ENCODE data around the gene LTBR.
A peak's percentile ranks its signal among the peaks of the same experiment; 100 is the strongest.

The LTBR gene

GRCh38 chr12:6354495-6355393 lies 29.2 kb upstream of the LTBR start:
- TF ChIP-seq CTCF (IDR thresholded peaks at IDR 0.05; ENCODE audit: low read depth, low read length) (no peak), MYC (IDR thresholded peaks at IDR 0.05; ENCODE audit: low read depth, low read length) (no peak), MAX (IDR thresholded peaks at IDR 0.05; ENCODE audit: low read depth, low read length) (no peak), POLR2A (IDR thresholded peaks at IDR 0.05; ENCODE audit: extremely low read depth, insufficient read length) (no peak)
- no peak for DNase-seq (ENCODE audit: low read depth)
- H3K4me3 ChIP-seq (ENCODE audit: low read depth, low read length): no peak overlapping the region

- no peak for TF ChIP-seq MYC (IDR thresholded peaks at IDR 0.05; ENCODE audit: low read depth, low read length)
- TF ChIP-seq POLR2A (IDR thresholded peaks at IDR 0.05; ENCODE audit: extremely low read depth, insufficient read length): no peak
- no peak for TF ChIP-seq CTCF (IDR thresholded peaks at IDR 0.05; ENCODE audit: low read depth, low read length)
- TF ChIP-seq MAX (IDR thresholded peaks at IDR 0.05; ENCODE audit: low read depth, low read length): no peak
- DNase-seq (ENCODE audit: low read depth): no peak
- H3K4me3 ChIP-seq (ENCODE audit: low read depth, low read length): no peak overlapping the region
These were observed 28.2 kb upstream of the LTBR start for GRCh38 chr12:6355491-6356373.

- no peak for DNase-seq (ENCODE audit: low read depth)
- no peak overlapping the region for H3K4me3 ChIP-seq (ENCODE audit: low read depth, low read length)
- TF ChIP-seq MYC (IDR thresholded peaks at IDR 0.05; ENCODE audit: low read depth, low read length) (no peak), POLR2A (IDR thresholded peaks at IDR 0.05; ENCODE audit: extremely low read depth, insufficient read length) (no peak), CTCF (IDR thresholded peaks at IDR 0.05; ENCODE audit: low read depth, low read length) (no peak), MAX (IDR thresholded peaks at IDR 0.05; ENCODE audit: low read depth, low read length) (no peak)
These were observed 27.6 kb upstream of the LTBR start for GRCh38 chr12:6356374-6356820.

GRCh38 chr12:6358881-6359280 lies 25.1 kb upstream of the LTBR start:
- H3K4me3 ChIP-seq (ENCODE audit: low read depth, low read length): no peak overlapping the region
- no peak for TF ChIP-seq CTCF (IDR thresholded peaks at IDR 0.05; ENCODE audit: low read depth, low read length)
- peak; percentile 64 for DNase-seq (ENCODE audit: low read depth)

GRCh38 chr12:6360080-6360571 lies 23.8 kb upstream of the LTBR start:
- H3K4me3 ChIP-seq (ENCODE audit: low read depth, low read length): no peak overlapping the region
- DNase-seq (ENCODE audit: low read depth): no peak
- TF ChIP-seq POLR2A (IDR thresholded peaks at IDR 0.05; ENCODE audit: extremely low read depth, insufficient read length): no peak
- TF ChIP-seq CTCF (IDR thresholded peaks at IDR 0.05; ENCODE audit: low read depth, low read length): no peak
- no peak for TF ChIP-seq MAX (IDR thresholded peaks at IDR 0.05; ENCODE audit: low read depth, low read length)
- no peak for TF ChIP-seq MYC (IDR thresholded peaks at IDR 0.05; ENCODE audit: low read depth, low read length)
